Hindlimb muscle (tissue), 1 donor: ENCODE measurements around the gene SMOC1. TPM values are rescaled to one million over a fixed set of nuclear protein-coding genes. Genes with fewer than 3 reads are reported as not detected.

Experiments
- DNase-seq: peaks from one replicate; pipeline ENCODE4 v3.0.0-alpha.2; 2013
- polyA plus RNA-seq: library from polyadenylated mRNA; unstranded; fragments of 120-200 nt; gene quantifications from one replicate; pipeline ENCODE4 v1.2.1, GENCODE V29; 2013; ENCODE audit not compliant: insufficient read length

Gene SMOC1
- polyA plus RNA-seq, 1 donor: 4.2 TPM

DNA sequence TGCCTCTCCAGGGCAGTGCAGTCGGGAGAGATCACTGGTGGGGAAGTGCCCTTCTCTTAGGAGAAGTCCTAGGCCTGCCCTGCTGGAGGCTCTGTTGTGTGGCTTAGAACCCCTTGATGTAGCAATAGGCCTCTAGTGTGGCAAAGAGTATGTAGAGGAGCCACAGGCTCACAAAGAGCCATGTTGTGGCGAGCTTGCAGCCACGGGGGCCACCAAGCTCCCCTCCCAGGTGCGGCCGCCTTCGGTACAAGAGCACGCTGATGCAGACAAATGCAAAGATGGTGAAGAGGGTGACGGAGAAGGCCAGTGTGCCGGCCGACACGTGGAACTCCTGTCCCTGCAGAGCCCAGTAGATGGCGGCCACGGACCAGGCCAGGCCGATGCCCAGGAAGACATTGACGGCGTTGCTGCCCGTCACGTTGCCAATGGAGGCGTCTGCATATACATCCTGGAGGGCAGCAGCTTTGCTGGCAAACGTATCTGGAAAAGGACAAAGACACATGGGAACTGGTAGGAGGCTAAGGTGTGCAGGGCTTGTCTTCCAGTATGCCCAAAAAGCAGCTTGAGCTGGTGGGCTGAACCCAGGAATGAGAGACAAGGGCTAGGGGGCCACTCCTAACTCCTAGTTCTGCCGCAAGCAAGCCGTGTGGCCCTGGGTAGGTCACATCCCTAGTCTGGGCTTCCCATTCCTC lies 166.8 kb downstream of the SMOC1 start:
- peak; percentile 15 for DNase-seq

DNA sequence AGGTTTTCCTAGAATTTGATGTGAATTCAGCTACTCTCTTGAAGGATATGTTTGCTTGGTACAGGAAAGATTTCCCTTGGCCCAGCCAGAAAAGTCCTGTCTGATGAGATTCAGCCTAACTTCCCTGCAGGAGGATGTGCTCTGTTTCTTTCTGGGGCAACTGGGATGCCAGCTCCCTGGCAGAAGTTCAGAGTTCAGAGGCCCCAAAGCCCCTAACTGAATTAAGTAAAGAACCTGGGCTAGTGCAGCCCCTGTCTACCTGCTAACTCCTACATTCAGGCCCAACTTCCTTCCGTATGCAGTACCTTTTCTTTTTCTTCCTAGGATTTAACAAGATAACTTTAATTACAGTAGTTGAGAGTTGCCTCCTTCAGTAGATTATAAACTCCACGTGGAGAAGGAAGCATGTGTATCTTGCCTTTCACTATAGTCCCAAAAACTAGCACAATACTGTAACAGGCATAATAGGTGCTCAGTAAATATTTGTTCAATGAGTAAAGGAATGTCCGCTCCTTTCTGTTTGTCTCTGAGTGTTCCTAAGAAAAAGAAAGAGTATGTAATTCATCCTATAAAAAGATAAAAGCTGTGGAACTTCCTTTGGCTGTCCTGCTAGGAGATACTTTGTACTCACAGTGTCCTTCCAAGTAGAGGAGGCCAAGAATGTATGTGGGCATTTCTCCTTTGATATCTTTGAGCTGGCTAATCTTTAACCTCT lies 168.5 kb downstream of the SMOC1 start:
- no peak for DNase-seq

DNA sequence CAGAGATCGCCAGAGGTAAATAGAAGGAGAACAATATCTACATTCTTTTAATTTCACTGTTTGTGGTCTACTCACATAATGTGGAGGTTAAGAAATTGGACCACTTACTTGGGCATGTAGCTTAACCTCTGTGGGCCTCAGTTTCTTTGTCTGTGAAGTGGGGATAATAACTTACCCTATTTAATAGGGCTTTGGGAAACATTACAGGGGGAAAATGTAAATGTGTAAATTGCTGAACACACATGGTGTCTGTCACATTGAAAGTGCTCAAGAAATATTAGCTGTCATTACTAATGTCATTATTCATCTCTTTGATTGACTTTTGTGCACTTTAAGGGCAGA lies 169.1 kb downstream of the SMOC1 start:
- DNase-seq: no peak

DNA sequence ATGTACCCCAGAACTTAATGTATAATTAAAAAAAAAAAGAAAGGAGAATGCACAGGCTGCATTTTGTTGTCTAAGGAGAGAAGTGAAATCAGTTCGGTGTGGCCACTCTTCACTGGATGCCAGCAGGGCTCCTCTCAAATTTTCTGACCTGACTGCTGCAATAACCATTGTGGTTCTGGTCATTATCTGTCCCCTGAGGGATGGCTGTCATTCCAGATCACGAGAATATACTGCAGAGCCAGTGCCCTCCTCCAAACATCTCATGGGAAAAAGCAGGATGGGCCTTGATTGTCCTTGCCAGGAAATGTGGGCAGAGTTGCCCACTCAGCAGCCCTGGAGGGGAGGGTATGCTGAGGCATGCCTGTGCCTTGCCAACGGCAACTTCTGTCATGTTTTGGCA lies 170.4 kb downstream of the SMOC1 start:
- DNase-seq: no peak

DNA sequence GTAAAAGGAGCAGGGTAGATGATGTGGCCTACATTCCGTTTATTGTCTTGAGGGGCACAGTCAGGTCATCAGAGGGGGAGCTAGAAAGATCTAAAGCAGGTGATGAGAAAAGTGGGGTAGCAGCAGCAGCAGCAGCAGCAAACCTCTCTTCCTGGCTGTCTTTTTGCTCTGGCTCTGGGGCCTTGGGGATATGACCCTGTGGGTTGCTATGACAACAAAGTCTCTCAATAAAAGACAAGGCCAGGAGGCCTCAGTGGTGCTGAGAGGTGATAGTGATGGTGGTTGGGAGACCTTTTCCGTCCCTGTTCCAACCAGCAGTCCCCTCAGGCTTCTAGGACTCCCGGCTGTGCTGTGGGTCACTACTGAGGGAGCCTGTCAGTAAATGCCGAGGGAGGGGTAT lies 170.9 kb downstream of the SMOC1 start:
- no peak for DNase-seq

DNA sequence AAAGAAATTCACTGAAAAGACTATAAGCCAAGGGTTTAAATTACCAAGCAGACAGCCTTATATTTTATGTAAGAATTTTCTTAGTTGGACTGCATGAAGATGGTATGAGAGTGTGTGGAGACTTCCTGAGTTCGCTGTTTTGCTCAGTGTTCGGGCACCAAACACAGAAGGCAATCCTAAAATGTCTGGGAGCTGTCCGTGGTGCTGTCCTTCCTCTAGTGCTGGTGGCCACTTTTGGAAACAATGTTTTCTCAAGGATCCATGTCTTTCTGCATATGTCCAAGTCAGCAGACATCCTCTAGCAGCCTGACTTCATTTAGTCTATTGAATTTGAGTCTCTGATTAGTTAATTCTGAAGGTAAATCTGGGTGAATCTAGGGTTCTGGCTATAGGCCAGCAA lies 173.8 kb downstream of the SMOC1 start:
- DNase-seq: peak; percentile 43

DNA sequence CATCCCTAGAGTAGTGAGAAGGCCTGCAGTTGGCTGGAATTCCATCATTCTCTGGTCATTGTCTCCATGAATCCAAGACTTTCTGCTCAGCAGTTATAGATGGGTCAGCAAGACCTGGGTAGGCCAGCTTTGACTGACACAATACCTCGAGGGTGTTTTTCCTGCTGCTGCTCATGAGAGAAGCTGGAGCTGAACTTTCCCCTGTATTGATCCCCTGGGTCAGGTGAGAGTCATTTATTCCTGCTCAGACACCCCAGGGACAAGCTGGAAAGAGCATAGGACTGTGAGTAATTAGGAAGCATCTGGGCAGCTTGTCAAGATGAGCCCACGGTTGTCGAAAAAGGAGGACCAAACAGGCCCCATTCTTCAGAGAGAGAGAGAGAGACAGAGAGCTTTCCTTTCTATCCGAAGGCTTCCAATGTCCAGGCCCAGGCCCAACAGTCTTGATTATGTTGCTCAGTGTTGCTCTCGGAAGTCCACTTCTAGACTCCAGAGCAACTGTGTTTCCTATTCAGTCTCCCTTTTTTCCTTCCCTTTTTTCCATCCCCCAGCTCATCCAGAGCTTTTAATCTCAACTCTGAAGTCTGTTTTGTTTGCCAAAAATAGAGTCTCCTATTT lies 178.4 kb downstream of the SMOC1 start:
- no peak for DNase-seq

DNA sequence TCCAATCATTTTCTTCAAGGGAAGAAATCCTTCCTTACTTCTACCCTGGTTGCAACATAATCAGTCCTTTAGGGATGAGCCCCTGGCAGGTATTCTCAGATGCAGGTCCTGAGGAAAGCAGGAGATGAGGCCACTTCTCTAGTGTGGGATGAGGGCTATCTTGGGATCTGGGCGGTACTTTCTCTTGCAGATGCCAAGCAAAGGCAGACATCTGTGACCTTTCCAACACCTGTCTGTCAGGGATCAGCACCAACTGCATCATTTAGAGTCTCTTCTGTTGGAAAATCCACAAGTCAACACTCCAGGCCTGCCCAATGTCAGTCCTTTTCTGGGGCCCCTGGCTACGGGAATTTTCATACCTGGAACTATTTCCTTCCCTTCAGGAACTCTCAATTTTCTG lies 180.3 kb downstream of the SMOC1 start:
- no peak for DNase-seq

DNA sequence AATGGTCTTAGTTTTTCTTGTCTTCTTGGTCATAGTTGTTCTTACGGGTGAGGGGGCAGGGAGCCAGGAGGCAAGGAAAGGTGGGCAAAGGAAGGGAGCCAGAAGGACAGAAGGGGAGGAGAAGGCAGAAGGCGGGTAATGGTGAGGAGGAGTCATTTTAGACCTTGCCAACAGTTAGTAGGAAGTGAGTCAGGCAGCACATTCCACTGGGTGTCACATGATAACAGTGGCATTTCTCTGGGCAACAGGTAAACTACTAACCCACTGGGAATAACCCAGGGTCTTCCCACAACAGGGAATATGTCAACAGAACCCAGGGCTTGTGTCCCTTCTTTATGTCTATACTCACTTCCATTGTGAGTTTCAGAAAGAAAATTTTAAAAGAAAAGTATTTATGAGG lies 181.9 kb downstream of the SMOC1 start:
- no peak for DNase-seq

DNA sequence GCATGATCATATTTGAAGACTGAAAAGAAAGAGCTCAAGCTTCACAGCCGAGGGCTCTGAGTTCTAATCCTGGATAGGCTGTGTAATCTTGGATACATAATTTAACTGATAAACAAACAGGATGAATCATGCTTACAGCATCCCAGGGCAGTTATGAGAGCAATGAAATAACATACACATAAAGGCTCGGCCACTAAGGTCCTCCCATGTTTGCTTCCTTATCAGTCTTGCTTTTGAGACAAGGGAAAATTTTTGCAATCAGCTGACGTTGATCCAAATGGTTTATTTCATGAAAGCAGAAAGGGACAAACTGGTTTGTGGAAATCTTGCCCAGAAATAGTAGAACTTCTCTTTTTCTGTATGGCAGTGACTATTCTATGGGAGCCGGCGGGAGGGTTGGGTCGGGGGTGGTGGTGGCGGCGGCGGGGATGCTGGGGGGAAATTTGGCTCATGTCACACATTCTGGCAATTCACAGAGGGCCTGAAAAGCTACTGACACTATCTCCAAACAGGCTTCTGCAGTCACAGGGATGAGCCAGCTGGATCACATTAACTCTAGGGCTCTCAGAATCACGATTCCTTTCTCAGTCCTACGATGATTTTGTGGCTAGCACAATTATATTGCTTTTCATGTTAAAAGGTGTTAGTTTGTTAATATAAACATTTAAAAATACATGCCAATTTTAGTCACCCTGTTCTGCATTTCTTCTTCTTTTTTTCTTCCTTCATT lies 185.1 kb downstream of the SMOC1 start:
- DNase-seq: no peak

DNA sequence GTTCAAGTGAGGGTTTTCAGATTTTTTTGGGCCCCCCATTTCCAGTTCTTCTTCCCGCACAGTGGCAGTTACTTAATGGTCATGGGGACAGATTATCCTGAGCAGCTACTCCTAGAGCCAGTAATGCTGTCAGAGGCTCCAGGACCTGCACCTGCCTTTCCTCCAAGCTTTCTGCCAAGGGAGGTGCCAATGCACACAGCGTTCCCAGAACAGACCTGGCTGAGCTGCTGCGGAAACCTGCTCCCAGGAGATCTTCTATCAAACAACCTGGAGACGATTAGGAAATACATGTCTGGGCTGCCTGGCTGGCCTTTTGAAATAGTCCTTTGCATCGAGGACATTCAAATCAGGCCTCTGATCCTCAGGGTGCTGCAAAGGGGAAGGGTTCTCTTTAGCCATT lies 188.6 kb downstream of the SMOC1 start:
- no peak for DNase-seq

DNA sequence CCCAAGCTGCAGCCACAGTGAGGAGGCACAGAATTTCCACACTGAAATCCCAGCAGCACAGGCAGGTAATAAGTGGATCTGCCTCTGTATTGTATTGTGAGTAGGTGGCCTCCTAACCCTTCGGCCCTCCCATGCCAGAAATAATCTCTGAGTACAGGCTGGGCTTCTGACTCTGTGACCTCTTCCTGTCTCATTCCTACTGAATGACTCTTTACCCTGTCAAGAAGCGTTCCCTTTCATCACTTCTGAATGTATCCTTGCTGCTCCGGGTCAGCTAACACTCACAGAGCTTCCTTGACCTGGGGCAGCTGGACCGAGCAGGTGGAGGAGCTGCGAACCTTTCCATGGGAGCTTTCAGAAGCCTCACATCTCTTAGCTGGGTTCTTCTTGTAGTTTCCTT lies 190.0 kb downstream of the SMOC1 start:
- DNase-seq: no peak

DNA sequence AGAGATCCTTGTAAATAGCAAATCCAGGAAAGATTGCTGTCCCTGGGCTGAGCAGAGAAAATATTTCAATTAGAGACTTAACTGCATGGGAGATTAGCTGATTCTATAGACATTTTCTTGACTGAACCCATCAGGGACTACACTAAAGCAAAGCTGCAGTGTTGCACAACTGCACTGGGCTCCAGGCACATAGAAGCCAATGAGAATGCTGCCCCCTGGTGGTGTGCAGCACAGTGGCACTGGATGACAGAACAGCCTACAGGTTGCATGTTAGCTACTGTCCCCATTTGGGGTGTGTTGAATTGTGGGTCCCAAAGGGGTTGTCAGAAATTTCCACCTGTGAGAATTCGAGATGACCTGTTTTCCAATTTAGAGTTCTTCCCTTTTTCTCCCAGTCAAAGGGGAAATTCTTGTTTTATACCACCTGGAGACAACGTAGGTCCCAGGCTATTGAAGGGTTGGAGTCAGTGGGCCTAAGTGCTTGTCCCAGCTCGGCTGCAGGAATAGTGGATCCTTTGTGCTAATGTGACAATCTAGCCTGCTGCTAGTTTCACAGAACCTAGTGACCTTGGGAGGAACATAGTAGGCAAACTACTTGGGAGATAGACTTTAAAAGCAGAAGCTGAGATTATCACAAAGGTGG lies 194.8 kb downstream of the SMOC1 start:
- DNase-seq: peak; percentile 6

DNA sequence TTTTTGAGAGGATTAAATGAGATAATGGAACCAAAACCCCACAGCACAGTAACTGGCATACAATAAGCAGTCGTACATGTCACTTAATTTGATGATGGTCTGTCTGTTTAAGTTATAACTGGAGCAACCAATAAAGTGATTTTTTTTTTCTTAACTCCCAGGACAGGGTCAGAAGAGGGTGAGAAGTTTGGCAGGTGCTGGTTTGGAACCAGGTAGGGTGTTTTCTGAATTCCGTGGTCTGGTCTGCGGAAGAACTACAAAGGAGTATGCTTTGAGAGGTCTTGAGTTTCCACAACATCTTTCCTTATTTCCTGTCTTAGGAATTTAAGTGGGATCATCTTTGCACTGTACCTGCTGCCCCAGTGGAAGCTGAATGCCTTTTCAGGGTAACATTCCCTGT lies 197.8 kb downstream of the SMOC1 start:
- DNase-seq: no peak

DNA sequence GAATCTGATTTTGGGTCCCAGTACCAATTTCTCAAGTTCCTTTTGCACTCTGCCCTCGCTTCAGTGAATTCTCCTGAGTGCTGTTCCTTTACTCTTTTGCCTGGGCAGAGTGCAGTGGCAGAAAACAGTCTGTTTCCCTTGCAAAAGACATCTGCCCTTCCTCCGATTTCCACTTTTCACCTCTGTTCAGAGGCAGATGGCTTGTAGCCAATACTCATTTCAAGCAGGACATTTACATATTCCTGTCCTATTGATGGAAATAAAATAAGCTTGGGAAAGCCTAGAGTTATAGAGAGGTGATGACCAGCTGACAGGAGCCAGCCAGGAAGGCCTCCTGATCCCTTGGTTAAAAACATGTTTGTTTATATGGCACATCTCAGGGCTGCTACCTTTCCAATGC lies 198.5 kb downstream of the SMOC1 start:
- DNase-seq: no peak

DNA sequence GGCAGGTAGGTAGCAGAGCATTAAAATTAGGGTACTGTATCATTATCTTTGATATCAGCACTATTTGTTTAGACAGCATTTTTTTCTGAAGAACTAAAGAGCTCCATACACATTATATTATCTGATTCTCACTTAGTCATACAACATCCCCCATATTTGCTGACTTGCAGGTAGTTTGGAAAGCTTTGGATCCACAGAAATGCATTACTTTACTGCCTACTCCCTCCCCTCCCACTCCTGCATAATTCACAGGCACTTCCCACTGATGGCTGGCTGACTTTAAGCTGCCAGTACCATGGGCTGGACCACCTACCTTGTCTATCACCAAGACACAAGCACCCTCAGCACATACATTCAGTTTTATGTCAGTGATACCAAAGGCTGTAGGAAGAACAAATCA lies 199.1 kb downstream of the SMOC1 start:
- no peak for DNase-seq

DNA sequence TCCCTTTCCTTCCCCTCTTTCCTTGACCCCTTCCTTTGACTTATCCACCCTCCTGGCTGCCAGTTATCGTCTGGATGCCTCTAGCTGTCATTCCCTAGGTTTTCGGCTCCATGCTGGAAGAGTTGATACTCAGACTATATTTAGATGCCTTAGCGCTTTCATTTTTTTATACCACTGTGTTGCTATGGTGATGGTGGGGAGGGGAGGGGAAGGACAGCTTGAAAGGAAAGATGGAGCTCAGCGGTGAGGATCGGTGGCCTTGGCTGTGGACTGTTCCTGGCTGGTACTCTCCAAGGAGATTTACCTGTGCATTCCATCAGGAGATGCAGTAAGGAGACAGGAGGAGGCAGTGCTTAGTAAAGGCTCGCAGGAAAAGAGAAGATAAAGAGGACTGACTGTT lies 200.9 kb downstream of the SMOC1 start:
- DNase-seq: no peak

Other genes starting within 250 kb of the SMOC1 start
- gene SRSF5, start 112.3 kb upstream of the SMOC1 start, polyA plus RNA-seq: 247 TPM
- gene SLC10A1, start 82.2 kb upstream of the SMOC1 start, polyA plus RNA-seq: not detected